Ascending aorta (tissue), 2 donors: ENCODE data around the gene FUZ. TPM values are rescaled to one million over a fixed set of nuclear protein-coding genes. Genes with fewer than 3 reads are reported as not detected.

ENCODE experiments used
- DNase-seq, 2 donors: peaks; one replicate each; pipeline ENCODE4 v3.0.0-alpha.2; 2019; ENCODE audit warnings: low spot score in 2 of 2
- H3K27ac ChIP-seq, 2 donors: fragments of 200-600 bp; sonication (generic); one replicate each; pipeline ENCODE4 v1.5.1; 2016 to 2017; ENCODE audit warnings: mild to moderate bottlenecking in 1 of 2
- H3K27me3 ChIP-seq: fragments of 200-600 bp; sonication (generic); one replicate; pipeline ENCODE4 v1.5.1; 2017
- H3K36me3 ChIP-seq, 2 donors: fragments of 200-600 bp; sonication (generic); one replicate each; pipeline ENCODE4 v1.5.1; 2016
- H3K4me1 ChIP-seq, 2 donors: fragments of 200-600 bp; sonication (generic); one replicate each; pipeline ENCODE4 v1.5.1; 2016 to 2017; ENCODE audit warnings: mild to moderate bottlenecking in 1 of 2
- H3K4me3 ChIP-seq, 2 donors: fragments of 200-600 bp; sonication (generic); one replicate each; pipeline ENCODE4 v1.5.1; 2016 to 2017; ENCODE audit warnings: mild to moderate bottlenecking in 1 of 2
- H3K9me3 ChIP-seq, 2 donors: fragments of 200-600 bp; sonication (generic); one replicate each; pipeline ENCODE4 v1.5.1; 2016
- intact Hi-C: fragments of 100-400 bp; cut with DNase I; formaldehyde crosslinking; loops from one replicate; pipeline ENCODE4 v1.15.1; 2023
- total RNA-seq: library from RNA; depleted of rRNA; stranded (reverse); fragments of >200 nt; gene quantifications from one replicate; pipeline ENCODE4 v1.1.0, GENCODE V29; 2016
- TF ChIP-seq, protein P1 (sequence below), 3 experiments: fragments of 200-600 bp in 2 of 3; fragments of 450-650 bp in 1 of 3; sonication (generic) in 2 of 3; IDR thresholded peaks; one replicate each; pipeline ENCODE4 v1.5.1; 2016 to 2019; ENCODE audit warnings: antibody characterized with exemption in 3 of 3, mild to moderate bottlenecking in 1 of 3, moderate library complexity in 1 of 3

FUZ gene
- total RNA-seq, 1 donor from 2014 or later = 22.1 TPM

DNA sequence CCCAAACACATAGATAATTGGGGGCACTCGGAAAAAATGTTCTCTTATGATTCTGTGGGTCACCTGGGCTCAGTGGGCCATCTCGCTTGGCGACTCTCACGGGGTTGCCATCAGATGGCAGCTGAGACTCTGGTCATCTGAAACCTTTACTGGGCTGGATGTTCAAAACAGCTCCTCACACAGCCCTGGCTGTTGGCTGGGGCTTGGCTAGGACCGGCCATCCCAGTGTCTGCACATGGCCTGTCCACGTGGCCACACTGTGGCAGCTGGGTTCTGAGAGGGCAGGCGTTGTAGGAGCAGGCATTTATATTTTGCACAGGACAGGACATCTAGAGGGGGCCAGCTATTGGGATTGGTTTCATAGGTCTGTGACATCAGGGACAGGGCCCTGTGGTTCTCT lies 20.5 kb upstream of the FUZ start:
- H3K27ac ChIP-seq = no peak overlapping the region
- H3K36me3 ChIP-seq = peaks cover 84 to 95% of the 10 kb centered on the region in 2 donors
- H3K27me3 ChIP-seq = no peaks in the 10 kb centered on the region
- TF ChIP-seq, protein P1, sequence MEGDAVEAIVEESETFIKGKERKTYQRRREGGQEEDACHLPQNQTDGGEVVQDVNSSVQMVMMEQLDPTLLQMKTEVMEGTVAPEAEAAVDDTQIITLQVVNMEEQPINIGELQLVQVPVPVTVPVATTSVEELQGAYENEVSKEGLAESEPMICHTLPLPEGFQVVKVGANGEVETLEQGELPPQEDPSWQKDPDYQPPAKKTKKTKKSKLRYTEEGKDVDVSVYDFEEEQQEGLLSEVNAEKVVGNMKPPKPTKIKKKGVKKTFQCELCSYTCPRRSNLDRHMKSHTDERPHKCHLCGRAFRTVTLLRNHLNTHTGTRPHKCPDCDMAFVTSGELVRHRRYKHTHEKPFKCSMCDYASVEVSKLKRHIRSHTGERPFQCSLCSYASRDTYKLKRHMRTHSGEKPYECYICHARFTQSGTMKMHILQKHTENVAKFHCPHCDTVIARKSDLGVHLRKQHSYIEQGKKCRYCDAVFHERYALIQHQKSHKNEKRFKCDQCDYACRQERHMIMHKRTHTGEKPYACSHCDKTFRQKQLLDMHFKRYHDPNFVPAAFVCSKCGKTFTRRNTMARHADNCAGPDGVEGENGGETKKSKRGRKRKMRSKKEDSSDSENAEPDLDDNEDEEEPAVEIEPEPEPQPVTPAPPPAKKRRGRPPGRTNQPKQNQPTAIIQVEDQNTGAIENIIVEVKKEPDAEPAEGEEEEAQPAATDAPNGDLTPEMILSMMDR (IDR thresholded peaks at IDR 0.05) = no peak
- H3K4me3 ChIP-seq = no peak overlapping the region
- intact Hi-C loops = no loop called here
- no peaks in the 10 kb centered on the region for H3K4me1 ChIP-seq
- H3K9me3 ChIP-seq = no peaks in the 10 kb centered on the region
- no peak for DNase-seq

DNA sequence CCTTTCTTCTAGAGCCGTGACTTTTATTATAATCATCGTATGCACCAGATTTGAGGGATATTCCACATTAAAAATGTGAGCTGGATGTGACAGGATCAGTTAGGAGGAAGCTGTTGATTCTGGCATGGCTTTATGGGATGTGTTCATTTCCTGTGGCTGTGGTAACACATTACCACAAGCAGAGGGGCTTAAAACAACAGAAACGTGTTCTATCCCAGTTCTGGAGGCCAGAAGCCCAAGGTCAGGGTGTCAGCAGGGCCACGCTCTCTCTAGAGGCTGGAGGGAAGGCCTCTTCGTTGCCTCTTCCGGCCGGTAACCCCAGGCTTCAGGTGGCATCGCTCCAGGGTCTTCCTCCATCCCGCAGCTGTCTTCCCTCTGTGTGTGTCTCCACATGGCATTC lies 19.5 kb upstream of the FUZ start:
- no peak overlapping the region for H3K4me3 ChIP-seq
- intact Hi-C loops = no loop called here
- H3K9me3 ChIP-seq = no peaks in the 10 kb centered on the region
- no peak for DNase-seq
- H3K27me3 ChIP-seq = no peaks in the 10 kb centered on the region
- no peak overlapping the region for H3K27ac ChIP-seq
- H3K4me1 ChIP-seq = no peaks in the 10 kb centered on the region
- H3K36me3 ChIP-seq = peaks cover 81 to 90% of the 10 kb centered on the region in 2 donors
- TF ChIP-seq, protein P1 (IDR thresholded peaks at IDR 0.05) = no peak

DNA sequence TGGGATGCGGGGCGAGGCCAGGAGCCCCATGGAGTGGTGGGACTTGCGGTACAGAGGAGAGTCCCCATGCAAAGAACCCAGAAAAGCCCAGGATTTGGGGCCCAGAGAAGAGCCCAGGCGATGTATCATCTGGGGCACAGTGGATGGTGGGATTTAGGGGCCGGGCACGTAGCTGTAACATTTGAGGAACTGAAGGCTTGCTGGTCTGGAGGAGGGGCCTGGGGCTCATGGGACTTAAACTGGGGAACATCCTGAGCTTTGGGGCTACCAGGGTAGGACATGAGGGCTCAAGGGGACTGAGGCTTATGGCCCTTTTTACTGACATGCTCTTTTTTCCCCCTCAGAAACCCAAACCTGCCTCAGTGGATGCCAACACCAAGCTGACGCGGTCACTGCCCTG lies 18.5 kb upstream of the FUZ start:
- Histone ChIP-seq H3K36me3 (peaks cover 82 to 89% of the 10 kb centered on the region in 2 donors), H3K27me3 (no peaks in the 10 kb centered on the region), H3K4me3 (no peak overlapping the region), H3K27ac (no peak overlapping the region), H3K4me1 (no peaks in the 10 kb centered on the region), H3K9me3 (no peaks in the 10 kb centered on the region)
- intact Hi-C loops = no loop called here
- DNase-seq = no peak
- TF ChIP-seq, protein P1 (IDR thresholded peaks at IDR 0.05) = no peak

DNA sequence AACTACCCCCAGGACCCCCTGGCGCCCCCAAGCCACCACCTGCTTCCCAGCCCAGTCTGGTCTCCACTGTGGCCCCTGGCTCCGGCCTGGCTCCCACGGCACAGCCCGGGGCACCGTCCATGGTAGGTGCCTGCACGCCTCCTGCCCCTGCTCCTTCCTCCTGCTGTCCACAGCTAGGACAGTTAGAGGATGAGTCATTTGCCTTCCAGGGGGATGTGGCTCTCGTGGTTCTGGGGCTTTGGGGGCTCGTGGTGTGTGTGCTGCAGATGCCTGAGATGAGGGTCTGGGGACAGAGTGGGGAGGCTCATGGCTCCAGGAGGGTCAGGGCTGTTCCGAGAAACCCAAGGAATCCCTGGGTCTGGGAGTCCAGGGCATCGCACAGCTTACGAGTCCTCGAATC lies 17.7 kb upstream of the FUZ start:
- Histone ChIP-seq H3K27me3 (no peaks in the 10 kb centered on the region), H3K4me3 (no peak overlapping the region), H3K9me3 (no peaks in the 10 kb centered on the region), H3K4me1 (no peaks in the 10 kb centered on the region), H3K27ac (no peak overlapping the region), H3K36me3 (peaks cover 74 to 80% of the 10 kb centered on the region in 2 donors)
- TF ChIP-seq, protein P1 (IDR thresholded peaks at IDR 0.05) = no peak
- intact Hi-C loops = no loop called here
- DNase-seq = no peak

DNA sequence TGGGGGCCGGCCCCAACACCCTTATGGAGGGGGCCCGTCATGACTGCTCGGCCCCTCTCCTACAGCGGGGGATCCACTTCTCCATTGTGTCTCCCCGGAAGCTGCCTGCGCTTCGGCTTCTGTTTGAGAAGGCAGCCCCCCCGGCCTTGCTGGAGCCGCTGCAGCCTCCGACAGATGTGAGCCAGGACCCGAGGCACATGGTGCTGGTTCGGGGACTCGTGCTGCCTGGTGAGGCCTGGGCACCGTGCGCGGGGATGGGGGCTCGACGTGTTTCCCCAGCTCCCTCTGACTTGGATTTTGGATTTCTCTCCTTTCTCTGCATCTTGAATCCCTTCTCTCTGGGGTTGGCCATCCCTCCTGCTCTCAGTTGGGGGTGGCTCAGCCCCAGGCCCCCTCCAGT lies 16.6 kb upstream of the FUZ start:
- Histone ChIP-seq H3K9me3 (no peaks in the 10 kb centered on the region), H3K36me3 (peaks cover 64 to 70% of the 10 kb centered on the region in 2 donors), H3K27ac (no peak overlapping the region), H3K27me3 (no peaks in the 10 kb centered on the region), H3K4me1 (no peaks in the 10 kb centered on the region), H3K4me3 (no peak overlapping the region)
- TF ChIP-seq, protein P1 (IDR thresholded peaks at IDR 0.05) = no peak
- intact Hi-C loops = no loop called here
- DNase-seq = no peak

DNA sequence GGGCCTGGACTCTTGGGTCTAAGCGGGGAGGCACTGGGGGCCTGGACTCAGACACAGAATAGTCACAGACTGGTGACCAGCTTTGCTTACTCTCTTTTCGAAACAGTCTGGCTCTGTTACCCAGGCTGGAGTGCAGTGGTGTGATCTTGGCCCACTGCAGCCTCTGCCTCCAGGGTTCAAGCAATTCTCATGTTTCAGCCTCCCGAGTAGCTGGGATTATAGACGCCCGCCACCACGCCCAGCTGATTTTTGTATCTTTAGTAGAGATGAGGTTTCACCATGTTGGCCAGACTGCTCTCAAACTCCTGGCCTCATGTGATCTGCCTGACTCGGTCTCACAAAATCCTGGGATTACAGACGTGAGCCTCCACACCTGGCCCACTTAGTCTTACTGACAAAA lies 16.1 kb upstream of the FUZ start:
- TF ChIP-seq, protein P1 (IDR thresholded peaks at IDR 0.05) = no peak
- Histone ChIP-seq H3K4me3 (no peak overlapping the region), H3K27me3 (no peaks in the 10 kb centered on the region), H3K4me1 (no peaks in the 10 kb centered on the region), H3K36me3 (peaks cover 59 to 65% of the 10 kb centered on the region in 2 donors), H3K9me3 (no peaks in the 10 kb centered on the region), H3K27ac (no peak overlapping the region)
- no peak for DNase-seq
- intact Hi-C loops = no loop called here
